IMR-90 (cell line): ENCODE data around the gene RAD51B. TPM values are rescaled to one million over a fixed set of nuclear protein-coding genes. Genes with fewer than 3 reads are reported as not detected.

Experiments
- ATAC-seq: fragments of 200-7000 bp; cut with Tn5 transposase; 2 replicates; pipeline ENCODE4 v1.9.1; 2020; ENCODE audit warnings: low read depth, mild to moderate bottlenecking, moderate library complexity
- BruUV-seq: library from RNA; stranded (reverse); fragments of 400-500 nt; replicated peaks from 2 replicates; lab custom pipeline; 2021; lab: Mats Ljungman, UMichigan
- CTCF ChIA-PET: fragments of 300-600 bp; formaldehyde crosslinking; extraction: SDS; loops from one replicate; lab custom pipeline; 2021; ENCODE audit warnings: antibody characterized with exemption; lab: Yijun Ruan, JAX
- POLR2A ChIA-PET: fragments of 300-600 bp; sonication (Branson Sonifier 250); formaldehyde crosslinking; loops from one replicate; lab custom pipeline; 2022; ENCODE audit warnings: antibody characterized with exemption; ENCODE audit not compliant: unreplicated experiment; lab: Charles Lee
- DNase-seq: peaks from one replicate; pipeline ENCODE4 v3.0.0; 2013
- H2AFZ ChIP-seq: replicated peaks from 2 replicates; pipeline ENCODE3; 2013; ENCODE audit warnings: low read length, mild to moderate bottlenecking; ENCODE audit not compliant: poor library complexity
- H2AK5ac ChIP-seq: 2 replicates; pipeline ENCODE4 v1.6.1; 2013; ENCODE audit warnings: low read depth, low read length, inconsistent platforms
- H2AK9ac ChIP-seq: replicated peaks from 2 replicates; pipeline ENCODE3; 2013; ENCODE audit warnings: mild to moderate bottlenecking, low read depth, low read length, moderate library complexity; ENCODE audit not compliant: poor library complexity
- H2BK120ac ChIP-seq: 2 replicates; pipeline ENCODE4 v1.6.1; 2013; ENCODE audit warnings: low read depth, low read length, inconsistent platforms
- H2BK15ac ChIP-seq: 3 replicates; pipeline ENCODE4 v1.6.1; 2013; ENCODE audit warnings: low read depth, low read length, inconsistent platforms
- H2BK20ac ChIP-seq: 2 replicates; pipeline ENCODE4 v1.6.1; 2013; ENCODE audit warnings: low read depth, mild to moderate bottlenecking, inconsistent platforms, low read length, moderate library complexity
- H2BK5ac ChIP-seq: 2 replicates; pipeline ENCODE4 v1.6.1; 2013; ENCODE audit warnings: mild to moderate bottlenecking, low read depth, low read length, inconsistent platforms; ENCODE audit not compliant: poor library complexity, severe bottlenecking
- H3K14ac ChIP-seq: replicated peaks from 2 replicates; pipeline ENCODE4 v1.6.1; 2013; ENCODE audit warnings: low read depth, low read length, inconsistent platforms
- H3K18ac ChIP-seq: 2 replicates; pipeline ENCODE4 v1.6.1; 2013; ENCODE audit warnings: low read depth, low read length, control low read depth
- H3K23ac ChIP-seq: 2 replicates; pipeline ENCODE4 v1.6.1; 2013; ENCODE audit warnings: low read depth, low read length, inconsistent platforms
- H3K27ac ChIP-seq: 2 replicates; pipeline ENCODE4 v1.5.1; 2013; ENCODE audit warnings: mild to moderate bottlenecking, control low read depth, low read length; ENCODE audit not compliant: insufficient read depth
- H3K27me3 ChIP-seq: 2 replicates; pipeline ENCODE4 v1.6.1; 2013; ENCODE audit warnings: low read length; ENCODE audit not compliant: control insufficient read depth, insufficient read depth
- H3K36me3 ChIP-seq: 2 replicates; pipeline ENCODE4 v1.6.1; 2013; ENCODE audit warnings: low read length, mixed read lengths; ENCODE audit not compliant: control insufficient read depth, insufficient read depth
- H3K4ac ChIP-seq: 2 replicates; pipeline ENCODE4 v1.6.1; 2013; ENCODE audit warnings: low read depth, low read length, inconsistent platforms
- H3K4me1 ChIP-seq: 2 replicates; pipeline ENCODE4 v1.6.1; 2013; ENCODE audit warnings: low read length, mixed read lengths; ENCODE audit not compliant: control insufficient read depth, insufficient read depth
- H3K4me2 ChIP-seq: 2 replicates; pipeline ENCODE4 v1.6.1; 2013; ENCODE audit warnings: low read depth, mild to moderate bottlenecking, control low read depth, low read length, moderate library complexity
- H3K4me3 ChIP-seq: 2 replicates; pipeline ENCODE4 v1.5.1; 2013; ENCODE audit warnings: low read depth, mild to moderate bottlenecking, control low read depth, low read length, moderate library complexity; ENCODE audit not compliant: insufficient read depth
- H3K56ac ChIP-seq: 2 replicates; pipeline ENCODE4 v1.6.1; 2013; ENCODE audit warnings: low read length, inconsistent platforms; ENCODE audit not compliant: insufficient read depth; ENCODE audit errors: extremely low read depth
- H3K79me1 ChIP-seq, 2 experiments: 2 replicates each; pipeline ENCODE4 v1.6.1; 2013; ENCODE audit warnings: low read length in 2 of 2, inconsistent platforms in 1 of 2, low read depth in 1 of 2
- H3K9ac ChIP-seq: 2 replicates; pipeline ENCODE4 v1.6.1; 2013; ENCODE audit warnings: low read depth, low read length, control low read depth
- H3K9me1 ChIP-seq: 2 replicates; pipeline ENCODE4 v1.6.1; 2013; ENCODE audit warnings: low read length, inconsistent platforms; ENCODE audit not compliant: insufficient read depth
- H3K9me3 ChIP-seq: 2 replicates; pipeline ENCODE4 v1.6.1; 2013; ENCODE audit warnings: low read length; ENCODE audit not compliant: control insufficient read depth, insufficient read depth
- H4K20me1 ChIP-seq: 2 replicates; pipeline ENCODE4 v1.6.1; 2013; ENCODE audit warnings: low read length, inconsistent platforms; ENCODE audit not compliant: insufficient read depth
- H4K5ac ChIP-seq: 2 replicates; pipeline ENCODE4 v1.6.1; 2013; ENCODE audit warnings: mild to moderate bottlenecking, low read depth, low read length, control low read depth
- H4K8ac ChIP-seq, 2 experiments: 2 replicates each; pipeline ENCODE4 v1.6.1; 2013; ENCODE audit warnings: low read depth in 2 of 2, low read length in 2 of 2, control low read depth in 1 of 2, inconsistent platforms in 1 of 2
- H4K91ac ChIP-seq: 2 replicates; pipeline ENCODE4 v1.6.1; 2013; ENCODE audit warnings: low read depth, low read length, inconsistent platforms; ENCODE audit not compliant: insufficient read depth
- BHLHE40 ChIP-seq: fragments of 150-350 bp; IDR thresholded peaks from 2 replicates; pipeline ENCODE4 v1.6.1; 2016; ENCODE audit warnings: mild to moderate bottlenecking, low read depth, low read length
- CEBPB ChIP-seq: IDR thresholded peaks from 2 replicates; pipeline ENCODE4 v1.6.1; 2012; ENCODE audit warnings: low read depth, low read length, improper control_type of control experiment
- CTCF ChIP-seq: conservative IDR thresholded peaks from 2 replicates; pipeline ENCODE4 v1.5.1; 2012; ENCODE audit warnings: mild to moderate bottlenecking, low read depth, low read length, improper control_type of control experiment
- FOS ChIP-seq: fragments of 150-350 bp; IDR thresholded peaks from 2 replicates; pipeline ENCODE4 v1.6.1; 2016; ENCODE audit warnings: low read depth, low read length
- MAFK ChIP-seq: IDR thresholded peaks from 2 replicates; pipeline ENCODE4 v1.6.1; 2012; ENCODE audit warnings: low read depth, low read length, improper control_type of control experiment
- MAZ ChIP-seq: IDR thresholded peaks from 2 replicates; pipeline ENCODE4 v1.6.1; 2012; ENCODE audit warnings: low read depth, mild to moderate bottlenecking, low read length, improper control_type of control experiment, moderate library complexity, borderline replicate concordance
- MXI1 ChIP-seq: IDR thresholded peaks from 2 replicates; pipeline ENCODE4 v1.6.1; 2012; ENCODE audit warnings: low read depth, mild to moderate bottlenecking, low read length, moderate library complexity, borderline replicate concordance
- NFE2L2 ChIP-seq: fragments of 150-350 bp; IDR thresholded peaks from 2 replicates; pipeline ENCODE4 v1.6.1; 2016; ENCODE audit warnings: low read depth, mild to moderate bottlenecking, low read length
- RAD21 ChIP-seq: IDR thresholded peaks from 2 replicates; pipeline ENCODE4 v1.6.1; 2012; ENCODE audit warnings: low read length, improper control_type of control experiment
- RCOR1 ChIP-seq: IDR thresholded peaks from 2 replicates; pipeline ENCODE4 v1.6.1; 2012; ENCODE audit warnings: mild to moderate bottlenecking, low read length, improper control_type of control experiment; ENCODE audit not compliant: insufficient replicate concordance
- RFX5 ChIP-seq: IDR thresholded peaks from 2 replicates; pipeline ENCODE4 v1.8.0; 2012; ENCODE audit warnings: low read depth, mild to moderate bottlenecking, low read length, moderate library complexity
- SMC3 ChIP-seq: fragments of 150-350 bp; IDR thresholded peaks from 2 replicates; pipeline ENCODE4 v1.6.1; 2016; ENCODE audit warnings: low read depth, mild to moderate bottlenecking, antibody characterized with exemption, low read length, moderate library complexity
- USF2 ChIP-seq: fragments of 150-350 bp; IDR thresholded peaks from 2 replicates; pipeline ENCODE4 v1.6.1; 2017; ENCODE audit warnings: mild to moderate bottlenecking, antibody characterized with exemption, low read length, low read depth
- dilution Hi-C: fragments of 300-500 bp; cut with HindIII; formaldehyde crosslinking; loops from one replicate; pipeline ENCODE4 v1.14.3; 2018; ENCODE audit warnings: low sequenced_read_pairs; ENCODE audit not compliant: unreplicated experiment
- in situ Hi-C: fragments of 300-500 bp; cut with MboI; formaldehyde crosslinking; loops from 3 replicates; pipeline ENCODE4 v1.14.3; 2019; ENCODE audit warnings: low sequenced_read_pairs, inconsistent platforms, mixed read lengths
- intact Hi-C: fragments of 100-400 bp; cut with micrococcal nuclease; formaldehyde crosslinking; loops from 2 replicates; pipeline ENCODE4 v1.10.0; 2022
- polyA plus RNA-seq, 3 experiments: library from polyadenylated mRNA; depleted of rRNA; stranded (reverse); fragments of >200 nt; gene quantifications; 2 replicates each; pipeline ENCODE4 v1.2.3, GENCODE V29; 2012; ENCODE audit warnings: low replicate concordance in 1 of 3
- total RNA-seq: library from RNA; depleted of rRNA; stranded (reverse); fragments of >200 nt; gene quantifications from 2 replicates; pipeline ENCODE4 v1.2.3, GENCODE V29; 2012

RAD51B gene
- total and polyA plus RNA-seq, 2 of the 4 experiments (the other 2 are of a cell fraction), result 5.1 to 18.8 TPM

- no peak overlapping the region for H4K5ac ChIP-seq
- no peak overlapping the region; the same call in 1 of the 2 replicates for H2AK5ac ChIP-seq
- no peak overlapping the region for H3K18ac ChIP-seq
- H2AFZ ChIP-seq, result no peak overlapping the region
- H3K36me3 ChIP-seq, result no peaks in the 10 kb centered on the region
- no peaks in the 10 kb centered on the region for H3K79me1 ChIP-seq
- H3K14ac ChIP-seq, result no peak overlapping the region
- H2BK5ac ChIP-seq, result no peak overlapping the region
- no peaks in the 10 kb centered on the region for H4K20me1 ChIP-seq
- no peak overlapping the region for H4K8ac ChIP-seq
- H3K9me1 ChIP-seq, result no peaks in the 10 kb centered on the region
- no peak overlapping the region for H2BK20ac ChIP-seq
- intact Hi-C loops, result loop anchor here (5.0 kb wide), 2 partner anchors 82 to 982 kb away; no protein-coding TSS in a partner anchor
- DNase-seq (no peak), ATAC-seq (no peak)
- H3K4ac ChIP-seq, result no peak overlapping the region
- H3K9ac ChIP-seq, result no peak overlapping the region
- no peak overlapping the region for H3K4me2 ChIP-seq
- no TSS peak for BruUV-seq
- in situ Hi-C loops, result loop anchor here (5.0 kb wide), 1 partner anchor 982 kb away; no protein-coding TSS in a partner anchor
- H2BK120ac ChIP-seq, result no peak overlapping the region
- H3K4me3 ChIP-seq, result no peak overlapping the region
- no peak overlapping the region for H3K27ac ChIP-seq
- no peak overlapping the region for H2AK9ac ChIP-seq
- ChIA-PET CTCF (interaction anchor here (0.6 to 1.6 kb wide), 2 partner anchors 99 to 115 kb away, joined by 4 read pairs; no protein-coding TSS in a partner anchor), POLR2A (no interaction called here)
- H3K4me1 ChIP-seq, result no peaks in the 10 kb centered on the region
- H3K9me3 ChIP-seq, result no peaks in the 10 kb centered on the region
- TF ChIP-seq MXI1, result no peak
- no peak for TF ChIP-seq RFX5
- TF ChIP-seq CTCF, result no peak
- TF ChIP-seq MAZ, result no peak
- no peak for TF ChIP-seq NFE2L2
- TF ChIP-seq MAFK, result no peak
- TF ChIP-seq RCOR1, result no peak
- TF ChIP-seq FOS, result no peak
- no peak for TF ChIP-seq USF2
- no peak for TF ChIP-seq RAD21
- no peak for TF ChIP-seq CEBPB
- no peak for TF ChIP-seq SMC3
- no peak for TF ChIP-seq BHLHE40
- no peak overlapping the region for H4K91ac ChIP-seq
- dilution Hi-C loops, result no loop called here
- H3K56ac ChIP-seq, result no peak overlapping the region
- no peaks in the 10 kb centered on the region for H3K27me3 ChIP-seq
- no peak overlapping the region for H3K23ac ChIP-seq
- H2BK15ac ChIP-seq, result no peak overlapping the region
These were observed 16.0 kb downstream of the RAD51B start for GRCh38 chr14:67835596-67835995.
